HuH-7 (cell line): ENCODE results near the gene ABLIM2.

Experiments used
- DNase-seq: peaks from one replicate; pipeline ENCODE4 v3.0.0; 2011; ENCODE audit warnings: low spot score

The ABLIM2 gene

DNA sequence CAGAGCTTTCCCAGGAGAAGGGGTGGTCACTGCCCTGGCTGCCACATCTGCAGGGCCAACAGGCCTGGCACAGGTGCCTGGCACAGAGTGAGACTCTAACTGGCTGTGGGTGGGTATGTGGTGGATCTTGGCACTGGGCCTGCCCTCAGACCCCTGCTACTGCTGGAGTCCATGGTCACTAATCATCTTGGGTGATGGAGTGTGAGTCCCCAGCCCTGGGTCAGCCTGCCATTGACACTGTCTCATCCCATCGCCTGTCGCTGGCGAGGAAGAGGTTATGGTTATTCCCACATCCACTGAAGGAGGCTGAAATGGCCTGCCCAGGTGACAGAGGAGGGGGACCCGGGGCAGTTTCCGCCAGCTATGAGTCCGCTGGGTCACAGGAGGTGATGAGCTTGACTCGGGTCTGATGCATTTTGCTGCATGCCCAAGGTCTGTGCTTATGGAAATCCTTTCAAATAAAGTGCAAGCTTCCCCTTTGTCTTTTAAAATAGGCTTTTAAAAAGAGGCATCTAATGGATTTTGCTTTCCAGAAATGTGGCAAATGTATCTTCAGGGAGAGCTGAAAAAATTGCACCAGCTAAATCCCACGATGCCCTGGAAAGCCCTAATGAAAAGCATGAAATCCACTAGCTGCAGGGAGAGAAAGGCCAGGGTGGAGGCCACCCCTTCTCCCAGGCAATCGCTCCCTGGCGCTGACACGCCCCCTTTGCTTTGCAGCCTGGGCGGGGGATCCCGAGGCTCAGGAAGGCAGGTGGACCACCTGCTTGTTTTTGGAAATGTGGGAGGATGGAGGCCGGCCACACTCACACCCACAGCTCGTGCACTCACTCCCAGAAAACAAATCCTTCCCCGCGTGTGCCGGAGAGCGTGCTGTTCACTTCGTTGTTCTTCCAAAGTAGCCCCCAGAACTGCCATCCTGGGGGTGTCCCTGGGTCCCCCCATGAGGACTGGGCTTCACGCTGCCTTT is 54.9 kb downstream of the ABLIM2 start:
- no peak for DNase-seq

DNA sequence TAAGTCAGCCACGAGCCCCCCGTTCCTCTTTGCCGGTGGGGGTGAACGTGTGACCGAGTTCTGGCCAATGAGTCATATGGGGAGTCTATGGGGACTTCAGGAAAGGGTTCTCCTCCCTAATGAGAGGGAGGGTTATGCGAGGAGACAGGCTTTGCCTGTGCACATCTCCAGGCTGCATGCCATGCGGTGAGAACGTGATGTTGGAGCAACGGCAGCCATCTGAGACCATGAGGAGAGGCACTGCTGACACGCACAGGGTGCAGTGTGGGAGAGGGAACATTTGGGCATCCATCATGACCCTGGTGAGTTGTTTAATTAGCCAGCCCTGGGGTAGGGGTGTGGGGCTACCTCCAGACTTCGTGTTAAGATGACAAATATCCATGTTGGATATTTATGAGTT is 55.8 kb downstream of the ABLIM2 start:
- no peak for DNase-seq

DNA sequence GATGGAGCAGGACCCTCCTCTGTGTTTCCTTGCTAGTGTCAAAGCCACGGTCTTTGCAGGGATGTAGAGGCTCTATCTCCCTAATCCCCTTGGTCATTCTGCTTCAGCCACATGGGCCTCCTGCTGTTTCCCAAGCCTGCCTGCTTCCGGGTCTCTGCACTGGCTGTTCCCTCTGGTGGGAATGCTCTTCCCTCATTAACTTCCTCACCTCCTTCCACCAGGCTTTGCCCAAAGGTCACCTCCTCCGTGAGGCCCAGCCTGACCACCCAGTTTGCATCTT is 56.6 kb downstream of the ABLIM2 start:
- no peak for DNase-seq

DNA sequence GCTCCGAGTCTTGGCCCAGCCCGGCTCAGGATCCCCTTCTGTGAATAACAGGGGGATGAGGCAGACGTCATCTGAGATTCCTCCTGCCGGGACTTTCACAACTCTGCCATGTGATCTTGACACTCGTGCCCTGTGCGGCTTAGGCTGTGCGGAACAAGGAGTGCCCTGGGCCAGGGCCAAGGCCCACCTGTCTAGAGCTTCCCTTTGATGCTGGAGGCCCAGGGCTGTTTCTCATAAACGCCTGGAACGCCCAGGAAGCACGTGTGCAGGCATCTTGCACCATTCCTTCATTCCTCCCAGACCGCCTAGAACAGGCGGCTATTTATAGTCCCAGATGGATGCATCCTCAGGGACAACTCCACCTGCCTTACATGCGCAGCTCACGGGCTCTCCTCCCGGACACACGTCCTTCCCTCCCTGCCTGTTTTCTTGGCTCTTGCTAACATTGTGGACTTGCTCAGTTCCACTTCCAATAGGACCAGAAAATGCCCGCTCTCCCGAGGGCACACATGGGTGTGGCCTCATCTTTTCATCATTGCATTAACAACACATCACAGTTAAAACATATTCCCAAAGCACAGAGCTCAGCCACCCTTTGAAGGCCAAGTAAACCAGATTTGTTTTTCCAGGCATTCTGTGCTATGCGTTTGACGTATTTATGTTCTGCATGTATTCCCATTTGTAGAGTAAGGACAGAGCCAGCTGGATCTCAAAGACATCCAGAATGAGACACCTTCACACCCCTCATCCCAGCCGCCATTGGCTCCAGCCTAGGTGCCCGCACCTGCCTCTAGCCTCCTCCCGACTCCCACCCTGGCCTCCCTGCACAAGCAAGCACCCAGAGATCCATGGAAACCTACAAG is 57.2 kb downstream of the ABLIM2 start:
- no peak for DNase-seq

DNA sequence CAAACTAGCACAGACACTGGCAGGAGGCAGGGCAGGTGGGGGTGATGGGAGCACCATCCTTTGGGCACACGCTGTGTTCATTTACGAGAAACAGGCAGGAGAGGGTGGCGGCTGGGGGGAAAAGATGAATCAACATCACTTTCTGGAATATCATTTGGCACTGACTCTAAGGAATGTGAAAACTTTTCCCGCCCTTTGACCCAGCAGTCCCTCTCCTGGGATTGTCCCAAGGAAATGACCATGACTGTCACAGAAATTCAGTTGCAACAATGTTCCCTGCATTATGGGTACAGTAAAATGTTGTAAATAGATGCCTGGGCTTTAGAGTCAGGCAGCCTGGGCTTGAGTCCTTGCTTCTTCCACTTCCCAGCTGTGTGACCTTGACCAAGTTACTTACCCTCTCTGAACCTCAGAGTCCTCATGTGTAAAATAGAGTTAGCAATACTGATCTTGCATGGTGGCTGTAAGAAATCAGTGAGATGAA is 58.6 kb downstream of the ABLIM2 start:
- DNase-seq: no peak

DNA sequence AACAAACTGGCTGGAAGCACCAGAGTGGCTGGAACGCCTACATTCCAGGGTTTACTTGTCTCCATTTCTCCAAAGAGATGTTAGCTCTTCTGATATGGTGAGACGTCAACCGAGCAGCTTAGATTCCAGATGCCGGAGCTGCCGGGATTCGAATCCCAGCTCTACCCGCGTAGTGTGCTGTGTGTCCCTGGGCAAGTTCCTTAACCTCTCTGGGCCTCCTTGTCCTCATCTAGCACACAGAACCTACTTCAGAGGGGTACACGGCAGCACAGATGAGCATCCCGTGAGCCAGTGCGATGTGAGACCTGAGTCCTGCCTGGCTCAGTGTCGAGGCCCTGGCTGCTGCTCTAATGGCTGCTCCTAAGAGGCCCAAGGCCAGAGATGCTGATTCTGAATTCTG is 60.1 kb downstream of the ABLIM2 start:
- no peak for DNase-seq

DNA sequence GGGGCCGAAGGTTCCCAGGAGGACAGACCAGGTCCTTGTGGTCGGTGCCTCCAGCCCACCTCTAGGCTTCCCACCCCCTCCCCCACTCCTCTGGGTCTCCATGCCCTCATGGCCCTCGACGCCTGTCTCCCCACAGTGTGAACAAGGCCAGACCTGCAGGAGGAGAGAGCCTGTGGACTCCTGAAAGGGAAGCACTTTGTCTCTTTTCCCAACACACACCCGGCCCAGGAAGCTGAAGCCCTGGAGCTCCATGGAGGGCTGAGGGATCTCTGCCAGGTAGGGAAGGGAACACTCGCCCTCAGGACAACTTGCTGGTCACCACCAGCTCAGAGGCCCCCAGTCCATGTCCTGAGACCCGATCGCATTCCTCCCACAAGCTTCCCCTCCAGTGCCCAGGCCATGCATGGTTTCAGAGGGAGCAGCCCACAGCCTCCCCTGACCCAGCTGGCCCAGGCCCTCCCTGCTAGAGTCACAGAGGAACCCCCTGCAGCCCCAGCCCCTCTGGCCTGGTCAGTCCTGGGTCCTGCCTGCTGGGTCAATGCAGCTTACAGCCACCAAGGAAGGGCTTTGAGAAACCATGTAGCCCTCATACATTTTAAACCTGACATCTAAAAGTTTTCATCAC is 60.8 kb downstream of the ABLIM2 start:
- no peak for DNase-seq

DNA sequence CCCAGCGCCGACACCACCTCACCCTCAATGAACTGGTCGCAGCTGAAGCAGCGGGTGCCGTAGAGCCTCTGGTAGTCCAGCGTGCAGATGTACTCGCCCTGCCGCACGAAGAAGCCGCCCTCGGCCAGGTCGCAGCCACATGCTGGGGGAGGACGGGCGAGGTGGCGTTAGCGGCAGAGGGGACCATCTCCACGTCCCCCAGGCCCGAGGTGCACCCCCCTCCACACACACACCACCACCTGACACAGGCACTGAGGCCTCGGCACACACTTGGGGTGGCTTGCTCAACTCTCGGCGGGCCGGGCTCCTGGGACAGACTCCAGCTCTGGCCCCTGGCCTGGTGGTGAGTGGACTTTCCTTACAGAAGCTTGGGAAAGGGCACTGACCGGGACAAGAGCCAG is 61.5 kb downstream of the ABLIM2 start:
- DNase-seq: no peak

DNA sequence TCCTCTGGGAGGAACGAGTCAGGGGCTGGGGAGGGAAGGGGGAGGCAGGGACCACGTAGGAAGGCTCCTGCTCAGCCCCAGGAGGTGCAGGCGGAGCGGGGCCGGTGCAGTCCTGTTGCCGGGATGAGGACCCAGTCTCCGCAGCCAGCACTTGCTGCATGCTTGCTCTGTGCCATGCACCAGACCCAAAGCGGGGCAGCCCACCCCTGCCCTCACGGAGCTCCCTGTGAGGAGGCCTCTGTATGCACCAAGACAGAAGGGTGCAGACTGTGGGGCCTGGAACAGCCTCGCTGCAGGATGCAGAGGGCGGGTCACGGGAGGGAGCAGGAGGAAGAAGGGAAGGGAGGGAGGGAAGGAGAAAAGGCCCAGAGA is 61.9 kb downstream of the ABLIM2 start:
- no peak for DNase-seq

DNA sequence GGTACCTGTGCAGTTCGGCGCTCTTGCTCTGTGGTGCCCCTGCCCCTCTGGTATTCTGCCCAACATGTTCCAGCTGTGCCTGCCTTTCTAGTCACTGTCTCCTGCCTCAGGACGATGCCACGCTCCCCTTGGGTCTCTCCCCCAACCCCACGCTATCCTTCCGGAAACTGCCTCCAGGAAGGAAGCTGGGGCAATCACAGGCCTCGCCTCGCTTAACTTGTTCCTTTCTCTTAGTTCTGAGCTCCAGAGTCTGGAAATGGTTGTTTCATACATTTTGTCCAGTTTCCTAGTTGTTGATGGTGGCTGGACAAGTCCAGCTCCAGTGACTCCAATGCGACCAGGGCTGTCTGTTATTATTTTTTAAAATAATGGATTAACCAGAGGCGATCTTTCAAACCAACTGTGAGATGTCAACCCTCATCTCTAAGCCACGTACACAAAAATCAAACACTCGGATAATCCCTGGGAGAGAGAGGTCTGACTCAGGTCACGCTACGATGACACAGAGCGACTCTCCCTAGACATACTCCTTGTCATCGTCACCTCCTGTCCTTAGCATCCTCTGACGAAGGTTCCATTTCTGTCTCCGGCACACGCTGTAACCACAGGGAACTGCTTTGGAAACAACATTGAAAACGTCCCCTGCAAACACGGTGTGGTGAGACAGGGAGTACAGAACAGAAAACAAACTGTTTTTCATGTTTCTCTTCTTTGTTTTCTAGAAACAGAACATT is 62.5 kb downstream of the ABLIM2 start:
- DNase-seq: no peak

DNA sequence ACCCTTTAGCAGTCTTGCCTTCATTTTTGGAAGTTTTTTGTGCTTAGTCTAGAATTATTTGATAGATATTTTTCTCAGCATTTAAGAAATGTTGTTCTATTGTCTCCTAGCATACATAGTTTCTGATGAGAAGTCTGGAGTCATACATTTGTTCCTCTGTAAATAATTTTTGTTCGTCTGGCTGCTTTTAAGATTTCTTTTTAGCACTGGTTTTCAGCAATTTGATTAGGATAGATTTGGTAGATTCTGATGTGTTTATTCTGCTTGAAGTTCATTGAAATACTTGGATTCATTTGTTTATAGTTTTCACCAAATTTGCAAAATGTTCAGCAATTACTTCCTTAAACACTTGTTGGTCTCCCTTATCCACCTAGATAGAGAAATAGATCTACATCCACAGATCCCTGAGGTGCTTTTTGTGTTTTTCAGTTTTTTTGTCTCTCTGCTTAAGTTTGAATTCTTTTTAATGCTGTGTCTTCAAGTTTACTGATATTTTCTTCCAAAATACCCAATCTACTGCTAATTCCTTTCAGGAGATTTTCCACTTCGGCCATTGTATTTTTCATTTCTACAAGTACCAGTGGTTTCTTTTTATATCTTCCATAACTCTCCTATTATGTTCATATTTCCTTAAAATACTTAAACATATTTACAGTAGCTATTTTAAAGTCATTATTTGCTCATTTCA is 64.9 kb downstream of the ABLIM2 start:
- DNase-seq: no peak

DNA sequence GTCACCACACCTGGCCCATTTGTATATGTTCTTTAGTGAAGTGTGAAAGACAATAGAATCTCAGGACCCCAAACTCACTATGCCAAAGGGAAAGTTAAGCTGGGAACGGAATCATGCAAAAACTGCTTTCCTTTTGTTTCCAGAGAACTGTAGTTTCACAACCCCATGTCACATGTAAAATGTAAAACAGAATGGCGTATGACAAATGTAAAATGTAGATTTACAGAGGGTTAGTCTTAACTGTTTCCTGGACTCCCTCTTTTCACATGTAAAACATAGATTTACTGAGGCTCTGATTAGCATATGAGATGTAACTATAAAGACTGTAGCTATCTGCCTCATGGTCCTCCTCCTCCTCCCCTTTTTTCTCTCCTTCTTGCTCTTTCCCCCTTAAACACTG is 66.3 kb downstream of the ABLIM2 start:
- no peak for DNase-seq

DNA sequence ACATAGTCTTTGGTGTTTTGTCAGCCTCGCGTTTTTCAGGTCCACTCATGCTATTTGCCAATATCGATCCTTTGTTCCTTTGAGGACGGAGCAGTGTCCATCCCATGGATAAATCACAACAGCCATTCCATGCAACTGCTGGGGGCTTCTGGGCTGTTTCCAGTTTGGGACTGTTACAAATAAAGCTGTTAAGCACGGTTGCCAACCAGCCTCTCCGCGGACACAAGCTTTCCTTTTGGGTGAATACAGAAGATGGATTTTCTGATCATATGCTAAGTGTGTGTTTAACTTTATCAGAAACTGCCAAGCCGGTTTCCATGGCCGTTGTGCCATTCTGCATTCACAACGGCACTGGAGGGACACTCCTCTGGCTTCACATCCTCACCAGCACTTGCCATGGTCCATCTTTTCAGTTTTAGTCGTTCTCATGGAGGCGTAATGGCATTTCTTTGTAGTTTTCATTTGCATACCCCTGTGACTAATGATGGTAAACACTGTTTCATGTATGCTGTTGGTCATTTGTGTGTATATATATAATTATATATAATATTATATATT is 67.8 kb downstream of the ABLIM2 start:
- DNase-seq: no peak

DNA sequence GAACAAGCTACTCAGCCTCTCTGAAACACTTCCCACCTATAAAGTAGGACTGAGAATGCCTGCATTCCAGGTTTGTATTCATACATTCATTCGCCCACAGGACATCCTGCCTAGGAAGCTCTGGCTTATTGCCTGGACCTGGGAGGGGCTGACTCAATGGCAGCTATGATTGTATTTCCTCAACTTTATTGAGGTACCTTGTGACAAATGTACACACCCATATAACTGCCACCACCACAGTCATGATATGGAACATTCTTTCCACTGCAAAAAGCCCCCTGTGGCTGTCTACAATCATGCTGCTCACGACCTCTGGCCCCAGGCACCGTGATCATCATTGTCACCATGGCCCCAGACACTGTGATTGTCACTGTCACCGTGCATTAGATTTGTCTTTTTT is 68.3 kb downstream of the ABLIM2 start:
- DNase-seq: no peak

DNA sequence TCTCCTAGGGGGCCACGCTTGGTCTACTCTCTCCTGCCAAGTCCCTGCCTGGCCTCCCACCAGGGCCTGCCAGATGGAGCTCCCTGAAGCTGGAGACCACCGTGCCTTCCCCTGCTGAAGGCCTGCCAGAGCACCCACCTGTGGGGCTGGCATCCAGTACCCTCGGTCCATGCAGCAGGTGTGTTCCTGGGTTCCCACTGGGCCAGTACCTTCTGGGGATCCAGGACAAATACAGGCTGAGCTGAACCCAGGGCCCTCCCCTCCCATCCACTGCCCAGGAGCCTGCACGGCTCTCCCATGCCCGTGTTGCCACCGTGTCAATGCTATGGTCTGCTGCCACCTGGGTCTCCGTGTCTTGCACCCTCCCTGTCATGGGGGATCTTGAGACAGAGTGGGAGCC is 68.8 kb downstream of the ABLIM2 start:
- no peak for DNase-seq

DNA sequence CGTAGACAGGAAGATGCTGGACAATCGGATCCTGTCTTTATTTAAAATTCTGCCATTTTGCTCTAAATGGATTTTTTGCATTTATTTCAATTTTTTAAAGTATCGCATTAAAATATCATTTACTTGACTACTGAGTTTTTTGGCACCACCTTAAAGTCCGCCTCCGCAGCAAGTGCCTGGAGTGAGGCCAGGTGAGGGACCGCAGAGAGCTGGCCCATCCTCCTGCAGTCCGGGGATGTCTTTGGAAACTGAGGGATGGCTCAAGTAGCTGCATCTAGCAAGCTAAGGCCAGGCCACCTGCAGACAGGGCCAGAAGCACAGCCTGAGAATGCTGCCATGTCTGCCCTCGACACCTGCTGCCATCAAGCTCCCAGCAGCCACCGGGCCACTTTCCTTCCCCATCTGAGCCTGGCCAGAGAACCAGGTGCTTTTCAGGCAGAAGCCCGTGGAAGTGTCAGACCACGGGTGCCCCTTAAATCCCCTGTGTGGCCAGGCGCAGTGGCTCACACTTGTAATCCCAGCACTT is 69.6 kb downstream of the ABLIM2 start:
- no peak for DNase-seq

DNA sequence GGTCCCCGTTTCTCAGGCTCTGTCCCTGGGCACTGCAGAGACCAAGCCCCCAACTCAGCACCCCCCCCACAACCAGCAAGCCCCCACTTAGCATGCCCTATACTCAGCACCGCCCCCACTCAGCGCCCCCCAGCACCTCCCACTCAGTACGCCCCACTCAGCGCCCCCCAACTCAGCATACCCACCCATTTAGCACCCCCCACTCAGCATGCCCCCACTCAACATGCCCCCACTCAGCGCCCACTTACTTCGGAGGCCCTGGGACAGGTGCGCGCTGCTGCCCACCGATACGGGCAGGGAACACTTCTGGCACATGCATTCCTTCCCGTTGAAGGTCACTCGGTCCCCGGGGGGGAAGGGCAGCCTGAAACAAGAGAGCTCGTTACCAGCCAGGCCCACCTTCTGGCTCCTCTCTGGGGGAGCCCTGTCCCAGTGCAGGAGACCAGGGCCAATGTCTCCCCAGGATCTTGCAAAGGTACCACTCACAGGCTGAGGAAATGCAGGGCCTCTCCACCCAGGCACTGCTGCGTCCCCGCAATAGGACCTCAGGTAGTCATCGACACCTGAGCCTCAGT is 70.6 kb downstream of the ABLIM2 start:
- no peak for DNase-seq

DNA sequence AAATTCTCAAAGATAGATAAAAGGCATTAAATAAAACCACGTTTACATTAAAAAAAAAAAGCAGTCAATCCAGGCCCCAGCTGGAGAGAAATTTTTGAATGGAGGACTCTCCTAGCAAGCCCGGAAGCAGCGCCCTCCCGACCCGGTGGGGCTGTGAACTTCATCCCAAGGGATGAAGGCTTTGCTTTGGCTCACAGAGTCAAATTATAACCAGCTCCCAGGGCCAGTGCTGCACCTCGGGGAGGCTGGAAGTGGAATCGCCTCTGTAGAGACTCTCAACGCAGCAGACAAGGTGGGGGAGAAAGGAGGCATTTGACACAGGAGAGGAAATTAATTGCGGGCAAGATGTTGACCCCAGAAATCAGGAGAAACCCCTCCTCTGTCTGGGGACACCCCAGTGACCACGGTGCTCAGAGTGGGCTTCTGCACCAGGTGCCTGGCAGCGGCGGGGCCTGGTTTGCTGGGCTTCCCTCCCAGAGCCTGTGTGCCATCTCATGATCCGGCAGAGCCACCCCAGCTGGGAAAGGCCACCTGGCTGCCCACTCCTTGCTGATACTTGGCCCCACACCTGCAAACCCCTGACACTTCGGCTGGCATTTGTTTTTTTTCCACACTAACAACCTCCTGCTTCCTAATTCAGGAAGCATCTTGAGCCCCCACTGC is 71.7 kb downstream of the ABLIM2 start:
- no peak for DNase-seq

DNA sequence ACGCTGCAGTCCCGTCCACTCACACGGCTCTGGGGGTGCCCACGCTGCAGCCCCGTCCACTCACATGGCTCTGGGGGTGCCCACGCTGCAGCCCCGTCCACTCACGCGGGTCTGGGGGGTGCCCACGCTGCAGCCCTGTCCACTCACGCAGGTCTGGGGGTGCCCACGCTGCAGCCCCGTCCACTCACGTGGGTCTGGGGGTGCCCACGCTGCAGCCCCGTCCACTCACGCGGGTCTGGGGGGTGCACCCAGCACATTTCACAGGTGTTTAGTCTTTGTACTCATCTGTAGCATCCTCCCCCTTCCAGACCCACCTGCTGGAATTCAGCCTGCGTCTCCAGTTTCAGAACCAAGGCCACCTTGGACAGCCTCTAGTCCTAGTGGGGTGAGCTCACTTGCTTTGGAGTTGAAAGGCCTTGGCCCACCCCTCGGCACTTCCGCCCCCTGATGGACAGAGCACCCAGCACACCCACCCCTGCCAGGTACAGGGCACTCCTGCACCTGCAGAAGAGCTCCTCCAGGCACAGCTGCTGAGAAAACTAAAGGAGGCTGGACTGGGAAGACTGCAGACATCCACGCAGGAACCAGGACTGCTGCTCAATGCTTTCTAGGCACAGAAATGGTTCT is 73.0 kb downstream of the ABLIM2 start:
- DNase-seq: no peak
